A549 (cell line): ENCODE results near the gene TMEM125. TPM values are rescaled to one million over a fixed set of nuclear protein-coding genes. Genes with fewer than 3 reads are reported as not detected.

Experiments
- ATAC-seq, 2 experiments: fragments of 200-7000 bp in 1 of 2; fragments of >200 bp in 1 of 2; cut with Nextera tagmentation in 1 of 2; cut with Tn5 transposase in 1 of 2; 3 replicates each; pipeline versions ENCODE4 v1.8.0 to v1.9.1; 2018 to 2020; ENCODE audit warnings: mild to moderate bottlenecking in 1 of 2, moderate library complexity in 1 of 2
- CTCF ChIA-PET: fragments of 300-600 bp; sonication (Branson Sonifier 250); formaldehyde crosslinking; extraction: SDS; loops from one replicate; lab custom pipeline; 2021; ENCODE audit warnings: antibody characterized with exemption, inconsistent platforms; lab: Yijun Ruan, JAX
- POLR2A ChIA-PET: fragments of 350-600 bp; formaldehyde crosslinking; extraction: SDS; loops from one replicate; lab custom pipeline; 2021; ENCODE audit warnings: antibody characterized with exemption, inconsistent platforms; lab: Yijun Ruan, JAX
- DNase-seq, 2 experiments: peaks; one replicate each; pipeline versions ENCODE4 v3.0.0 to v3.0.0-alpha.2; 2011 to 2016; ENCODE audit warnings: low read depth in 1 of 2, low spot score in 1 of 2
- FAIRE-seq: peaks from 2 replicates; lab custom pipeline; 2011; peaks lifted over from hg19 to GRCh38; lab: Jason Lieb, UNC
- H3K27ac ChIP-seq, 2 experiments: fragments of >200 bp; sonication (Bioruptor Twin); formaldehyde crosslinking; 3 replicates each; pipeline ENCODE4 v1.5.1; 2016 to 2017
- H3K4me1 ChIP-seq: fragments of >200 bp; sonication (Bioruptor Twin); formaldehyde crosslinking; 3 replicates; pipeline ENCODE4 v1.6.1; 2016
- H3K4me2 ChIP-seq: fragments of >200 bp; sonication (Bioruptor Twin); formaldehyde crosslinking; 3 replicates; pipeline ENCODE4 v1.6.1; 2016
- H3K4me3 ChIP-seq: fragments of >200 bp; sonication (Bioruptor Twin); formaldehyde crosslinking; 3 replicates; pipeline ENCODE4 v1.5.1; 2016
- H3K9me3 ChIP-seq: fragments of >200 bp; sonication (Bioruptor Twin); formaldehyde crosslinking; 3 replicates; pipeline ENCODE4 v1.6.1; 2016
- CHD2 ChIP-seq: fragments of 150-350 bp; IDR thresholded peaks from 2 replicates; pipeline ENCODE4 v1.6.1; 2014; ENCODE audit warnings: low read length; ENCODE audit not compliant: partially characterized antibody
- EHF ChIP-seq: fragments of 250-450 bp; sonication (Bioruptor Pico); IDR thresholded peaks from 2 replicates; pipeline ENCODE4 v1.5.0; 2020; ENCODE audit warnings: mild to moderate bottlenecking
- EP300 ChIP-seq, 2 experiments: fragments of >200 bp; sonication (Bioruptor Twin); formaldehyde crosslinking; IDR thresholded peaks; 2 replicates in 1 of 2; 3 replicates in 1 of 2; pipeline ENCODE4 v1.6.1; 2016 to 2017
- FOXS1 ChIP-seq: fragments of 250-450 bp; sonication (Bioruptor Pico); IDR thresholded peaks from 2 replicates; pipeline ENCODE4 v1.5.0; 2020; ENCODE audit warnings: mild to moderate bottlenecking, moderate library complexity
- KDM5A ChIP-seq: fragments of 200-600 bp; sonication (generic); IDR thresholded peaks from 2 replicates; pipeline ENCODE4 v1.6.1; 2016; ENCODE audit warnings: antibody characterized with exemption, mild to moderate bottlenecking
- NFE2L2 ChIP-seq: fragments of 150-350 bp; conservative IDR thresholded peaks from 2 replicates; pipeline ENCODE4 v1.6.1; 2014; ENCODE audit warnings: low read length
- NR3C1 ChIP-seq: fragments of >200 bp; sonication (Bioruptor Twin); formaldehyde crosslinking; IDR thresholded peaks from 3 replicates; pipeline ENCODE4 v1.6.1; 2017
- PHF8 ChIP-seq: fragments of 200-600 bp; sonication (generic); IDR thresholded peaks from 2 replicates; pipeline ENCODE4 v1.6.1; 2016; ENCODE audit warnings: low read depth, mild to moderate bottlenecking, antibody characterized with exemption, moderate library complexity, borderline replicate concordance
- POLR2AphosphoS2 ChIP-seq: conservative IDR thresholded peaks from 2 replicates; pipeline ENCODE4 v1.6.1; 2012; ENCODE audit warnings: low read length, improper control_type of control experiment, inconsistent platforms
- RAD21 ChIP-seq, 2 experiments: fragments of >200 bp in 1 of 2; sonication (Bioruptor Twin) in 1 of 2; formaldehyde crosslinking in 1 of 2; IDR thresholded peaks in 1 of 2; conservative IDR thresholded peaks in 1 of 2; 2 replicates in 1 of 2; 3 replicates in 1 of 2; pipeline ENCODE4 v1.6.1; 2012 to 2018; ENCODE audit warnings: inconsistent platforms in 1 of 2
- RFX5 ChIP-seq: fragments of 450-650 bp; IDR thresholded peaks from 2 replicates; pipeline ENCODE4 v1.7.1; 2014; ENCODE audit warnings: antibody characterized with exemption, mild to moderate bottlenecking, moderate library complexity
- SREBF2 ChIP-seq: fragments of 450-650 bp; IDR thresholded peaks from 2 replicates; pipeline ENCODE4 v1.6.1; 2014; ENCODE audit warnings: mild to moderate bottlenecking, moderate library complexity
- TP53 ChIP-seq: fragments of 250-450 bp; sonication (Bioruptor Pico); IDR thresholded peaks from 2 replicates; pipeline ENCODE4 v1.5.0; 2021; ENCODE audit warnings: mild to moderate bottlenecking, moderate library complexity
- ZFP36 ChIP-seq: fragments of 450-650 bp; IDR thresholded peaks from 2 replicates; pipeline ENCODE4 v1.6.1; 2014; ENCODE audit warnings: borderline replicate concordance; ENCODE audit not compliant: partially characterized antibody
- ZNF302 ChIP-seq: fragments of 250-450 bp; sonication (Bioruptor Pico); IDR thresholded peaks from 2 replicates; pipeline ENCODE4 v1.9.0; 2021; ENCODE audit warnings: inconsistent platforms, mild to moderate bottlenecking, moderate library complexity
- WGBS: methylation state at CpG from one replicate; pipeline ENCODE4 v1.1.6; 2017; ENCODE audit errors: missing lambda C conversion rate; 5-methylcytosine and 5-hydroxymethylcytosine counted together
- polyA plus RNA-seq, 4 experiments: library from polyadenylated mRNA; depleted of rRNA in 3 of 4; stranded (reverse); fragments of >200 nt; fragmentation: RNase III in 1 of 4; extraction: RNeasy Plus Mini Kit Qiagen cat#74134 plus additional on column Dnase treatment in 1 of 4; gene quantifications; 2 replicates in 3 of 4; 3 replicates in 1 of 4; pipeline ENCODE4 v1.2.3, GENCODE V29; 2011 to 2017
- TF ChIP-seq, protein P1 (sequence below): fragments of >200 bp; sonication (Bioruptor Twin); formaldehyde crosslinking; IDR thresholded peaks from 3 replicates; pipeline ENCODE4 v1.5.1; 2016
- TF ChIP-seq, protein P2 (sequence below): fragments of 150-350 bp; IDR thresholded peaks from 2 replicates; pipeline ENCODE4 v1.6.1; 2014; ENCODE audit warnings: low read depth, mild to moderate bottlenecking, low read length
- TF ChIP-seq, protein P3 (sequence below): fragments of 250-450 bp; sonication (Bioruptor Pico); IDR thresholded peaks from 2 replicates; pipeline ENCODE4 v1.5.0; 2021; ENCODE audit warnings: mild to moderate bottlenecking, moderate library complexity, borderline replicate concordance

Gene TMEM125
- polyA plus RNA-seq, 2 of the 4 experiments (the other 2 are of a cell fraction): not detected

DNA sequence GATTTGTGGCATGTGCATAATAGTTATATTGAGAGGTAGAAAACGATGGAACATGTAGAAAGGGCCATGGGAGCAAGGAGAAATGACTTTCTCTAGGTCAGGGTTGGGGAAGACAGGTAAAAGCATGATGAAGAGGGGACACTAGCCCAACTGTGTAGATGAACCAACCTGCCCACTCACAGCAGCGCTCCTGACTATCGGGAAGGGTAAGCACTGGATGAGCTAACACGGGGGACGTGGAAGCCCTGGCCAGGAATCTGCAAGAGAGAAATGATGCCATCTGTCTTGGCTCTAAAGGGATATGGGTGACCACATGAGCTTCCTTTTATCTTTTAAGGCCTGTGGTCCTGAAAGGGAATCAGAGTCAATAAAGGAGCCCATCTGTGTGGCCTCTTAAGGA, 36.2 kb upstream of the TMEM125 start:
- TF ChIP-seq RFX5 (no peak), EHF (no peak), RAD21 (conservative IDR thresholded peaks at IDR 0.05 in 1 of 2, IDR thresholded peaks at IDR 0.05 in 1 of 2) (no peak), POLR2AphosphoS2 (no peak), NFE2L2 (no peak), EP300 (IDR thresholded peaks at IDR 0.05) (no peak), PHF8 (no peak), SREBF2 (no peak), FOXS1 (CRISPR knock-in tag) (no peak)
- TF ChIP-seq, protein P1, sequence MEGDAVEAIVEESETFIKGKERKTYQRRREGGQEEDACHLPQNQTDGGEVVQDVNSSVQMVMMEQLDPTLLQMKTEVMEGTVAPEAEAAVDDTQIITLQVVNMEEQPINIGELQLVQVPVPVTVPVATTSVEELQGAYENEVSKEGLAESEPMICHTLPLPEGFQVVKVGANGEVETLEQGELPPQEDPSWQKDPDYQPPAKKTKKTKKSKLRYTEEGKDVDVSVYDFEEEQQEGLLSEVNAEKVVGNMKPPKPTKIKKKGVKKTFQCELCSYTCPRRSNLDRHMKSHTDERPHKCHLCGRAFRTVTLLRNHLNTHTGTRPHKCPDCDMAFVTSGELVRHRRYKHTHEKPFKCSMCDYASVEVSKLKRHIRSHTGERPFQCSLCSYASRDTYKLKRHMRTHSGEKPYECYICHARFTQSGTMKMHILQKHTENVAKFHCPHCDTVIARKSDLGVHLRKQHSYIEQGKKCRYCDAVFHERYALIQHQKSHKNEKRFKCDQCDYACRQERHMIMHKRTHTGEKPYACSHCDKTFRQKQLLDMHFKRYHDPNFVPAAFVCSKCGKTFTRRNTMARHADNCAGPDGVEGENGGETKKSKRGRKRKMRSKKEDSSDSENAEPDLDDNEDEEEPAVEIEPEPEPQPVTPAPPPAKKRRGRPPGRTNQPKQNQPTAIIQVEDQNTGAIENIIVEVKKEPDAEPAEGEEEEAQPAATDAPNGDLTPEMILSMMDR: no peak
- TF ChIP-seq, protein P2, sequence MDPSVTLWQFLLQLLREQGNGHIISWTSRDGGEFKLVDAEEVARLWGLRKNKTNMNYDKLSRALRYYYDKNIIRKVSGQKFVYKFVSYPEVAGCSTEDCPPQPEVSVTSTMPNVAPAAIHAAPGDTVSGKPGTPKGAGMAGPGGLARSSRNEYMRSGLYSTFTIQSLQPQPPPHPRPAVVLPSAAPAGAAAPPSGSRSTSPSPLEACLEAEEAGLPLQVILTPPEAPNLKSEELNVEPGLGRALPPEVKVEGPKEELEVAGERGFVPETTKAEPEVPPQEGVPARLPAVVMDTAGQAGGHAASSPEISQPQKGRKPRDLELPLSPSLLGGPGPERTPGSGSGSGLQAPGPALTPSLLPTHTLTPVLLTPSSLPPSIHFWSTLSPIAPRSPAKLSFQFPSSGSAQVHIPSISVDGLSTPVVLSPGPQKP: no peak
- CTCF ChIA-PET: interaction anchor here (0.6 to 3.4 kb wide), 2 partner anchors 181 to 476 kb away, joined by 3 to 15 read pairs; no protein-coding TSS in a partner anchor
- Histone ChIP-seq H3K27ac (no peak overlapping the region), H3K9me3 (no peaks in the 10 kb centered on the region), H3K4me1 (peaks cover 9% of the 10 kb centered on the region; the same call in 1 of the 3 replicates), H3K4me2 (no peak overlapping the region), H3K4me3 (no peak overlapping the region)
- ATAC-seq (no peak), DNase-seq (no peak), FAIRE-seq (no peak)
- POLR2A ChIA-PET: no interaction called here
- 85% methylated on average over 5 of the region's 5 CpGs for WGBS

DNA sequence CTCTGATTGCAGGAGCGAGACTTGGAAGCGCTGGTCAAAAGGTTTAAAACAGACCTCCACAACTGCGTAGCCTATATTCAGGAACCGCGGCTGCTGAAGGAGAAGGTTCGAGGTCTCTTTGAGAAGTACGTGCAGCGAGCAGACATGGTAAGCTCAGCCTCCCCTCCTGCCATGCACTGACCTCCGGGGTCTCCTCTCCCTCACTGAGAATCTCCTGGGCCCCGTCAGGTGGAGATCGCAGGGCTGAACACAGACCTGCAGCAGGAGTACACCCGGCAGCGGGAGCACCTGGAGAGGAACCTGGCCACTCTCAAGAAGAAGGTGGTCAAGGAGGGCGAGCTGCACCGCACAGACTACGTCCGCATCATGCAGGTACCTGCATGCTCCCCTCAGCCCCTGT, 35.5 kb upstream of the TMEM125 start:
- Histone ChIP-seq H3K4me1 (peaks cover 9% of the 10 kb centered on the region; the same call in 1 of the 3 replicates), H3K27ac (no peak overlapping the region), H3K9me3 (no peaks in the 10 kb centered on the region), H3K4me2 (no peak overlapping the region), H3K4me3 (no peak overlapping the region)
- ChIA-PET CTCF (interaction anchor here (1.0 to 3.4 kb wide), 2 partner anchors 134 to 181 kb away, joined by 3 to 15 read pairs; no protein-coding TSS in a partner anchor), POLR2A (interaction anchor here (0.6 kb wide), 1 partner anchor 124 kb away, joined by 4 read pairs; the partner anchor contains the start of gene CDC20)
- FAIRE-seq (no peak), DNase-seq (no peak), ATAC-seq (no peak)
- TF ChIP-seq ZFP36: no peak
- TF ChIP-seq KDM5A: no peak
- TF ChIP-seq SREBF2: no peak
- no peak for TF ChIP-seq NR3C1
- no peak for TF ChIP-seq ZNF302
- TF ChIP-seq, protein P1: no peak
- TF ChIP-seq, protein P3, sequence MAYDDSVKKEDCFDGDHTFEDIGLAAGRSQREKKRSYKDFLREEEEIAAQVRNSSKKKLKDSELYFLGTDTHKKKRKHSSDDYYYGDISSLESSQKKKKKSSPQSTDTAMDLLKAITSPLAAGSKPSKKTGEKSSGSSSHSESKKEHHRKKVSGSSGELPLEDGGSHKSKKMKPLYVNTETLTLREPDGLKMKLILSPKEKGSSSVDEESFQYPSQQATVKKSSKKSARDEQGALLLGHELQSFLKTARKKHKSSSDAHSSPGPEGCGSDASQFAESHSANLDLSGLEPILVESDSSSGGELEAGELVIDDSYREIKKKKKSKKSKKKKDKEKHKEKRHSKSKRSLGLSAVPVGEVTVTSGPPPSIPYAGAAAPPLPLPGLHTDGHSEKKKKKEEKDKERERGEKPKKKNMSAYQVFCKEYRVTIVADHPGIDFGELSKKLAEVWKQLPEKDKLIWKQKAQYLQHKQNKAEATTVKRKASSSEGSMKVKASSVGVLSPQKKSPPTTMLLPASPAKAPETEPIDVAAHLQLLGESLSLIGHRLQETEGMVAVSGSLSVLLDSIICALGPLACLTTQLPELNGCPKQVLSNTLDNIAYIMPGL (CRISPR knock-in tag): no peak
- no peak for TF ChIP-seq FOXS1 (CRISPR knock-in tag)
- TF ChIP-seq PHF8: no peak
- TF ChIP-seq RAD21 (conservative IDR thresholded peaks at IDR 0.05 in 1 of 2, IDR thresholded peaks at IDR 0.05 in 1 of 2): no peak
- no peak for TF ChIP-seq CHD2
- no peak for TF ChIP-seq TP53 (CRISPR knock-in tag)
- 95% methylated on average over 17 of the region's 17 CpGs for WGBS
